Gastroesophageal sphincter (tissue), 4 donors: ENCODE results near the gene ZNF804B. TPM values are rescaled to one million over a fixed set of nuclear protein-coding genes. Genes with fewer than 3 reads are reported as not detected.

Source experiments
- ATAC-seq: fragments of 150-250 bp; one replicate; pipeline ENCODE4 v1.9.1; 2016; ENCODE audit warnings: mild to moderate bottlenecking, moderate library complexity
- H3K27ac ChIP-seq, 4 donors: fragments of 200-600 bp; sonication (generic) in 3 of 4; 1 replicate in 3 of 4; 2 replicates in 1 of 4; pipeline ENCODE4 v1.5.1; 2016 to 2019
- H3K27me3 ChIP-seq: fragments of 200-600 bp; sonication (generic); one replicate; pipeline ENCODE4 v1.5.1; 2019
- H3K36me3 ChIP-seq, 2 donors: fragments of 200-600 bp; sonication (generic); one replicate each; pipeline ENCODE4 v1.5.1; 2019; ENCODE audit warnings: control low read depth in 1 of 2
- H3K4me1 ChIP-seq, 3 donors: fragments of 200-600 bp; sonication (generic); 1 replicate in 2 of 3; 2 replicates in 1 of 3; pipeline ENCODE4 v1.5.1; 2016 to 2019; ENCODE audit warnings: control low read depth in 2 of 3
- H3K4me3 ChIP-seq, 2 donors: fragments of 200-600 bp; sonication (generic); one replicate each; pipeline ENCODE4 v1.5.1; 2019; ENCODE audit warnings: mild to moderate bottlenecking in 1 of 2, moderate library complexity in 1 of 2
- H3K9me3 ChIP-seq, 3 donors: fragments of 200-600 bp; sonication (generic); one replicate each; pipeline ENCODE4 v1.5.1; 2017 to 2019; ENCODE audit warnings: control low read depth in 2 of 3
- EP300 ChIP-seq: sonication (generic); formaldehyde crosslinking; IDR thresholded peaks from one replicate; pipeline ENCODE4 v1.6.1; 2017; ENCODE audit warnings: antibody characterized with exemption, mild to moderate bottlenecking
- POLR2A ChIP-seq, 2 donors: fragments of 450-650 bp; IDR thresholded peaks; one replicate each; pipeline ENCODE4 v1.6.1; 2017; ENCODE audit warnings: antibody characterized with exemption in 2 of 2, mild to moderate bottlenecking in 2 of 2, moderate library complexity in 1 of 2
- POLR2AphosphoS5 ChIP-seq: sonication (generic); formaldehyde crosslinking; IDR thresholded peaks from one replicate; pipeline ENCODE4 v1.6.1; 2017; ENCODE audit warnings: antibody characterized with exemption
- WGBS, 2 donors: methylation state at CpG; one replicate each; pipeline ENCODE4 v1.1.5; 2018; ENCODE audit warnings: low coverage in 1 of 2; 5-methylcytosine and 5-hydroxymethylcytosine counted together
- total RNA-seq, 4 donors: library from RNA; depleted of rRNA; stranded (reverse); fragments of >200 nt; gene quantifications; one replicate each; pipeline ENCODE4 v1.1.0, GENCODE V29; 2016
- TF ChIP-seq, protein P1 (sequence below), 4 experiments: fragments of 200-600 bp in 2 of 4; fragments of 450-650 bp in 2 of 4; sonication (generic) in 1 of 4; IDR thresholded peaks; one replicate each; pipeline ENCODE4 v1.5.1; 2017 to 2019; ENCODE audit warnings: antibody characterized with exemption in 4 of 4, mild to moderate bottlenecking in 2 of 4, moderate library complexity in 2 of 4

The ZNF804B gene
- total RNA-seq, 4 donors from 2014 or later: 0.13 TPM; not detected in 3

GRCh38 chr7:89067048-89067447, 307.5 kb downstream of the ZNF804B start:
- Histone ChIP-seq H3K27me3 (no peaks in the 10 kb centered on the region), H3K4me3 (no peak overlapping the region), H3K9me3 (no peaks in the 10 kb centered on the region), H3K27ac (no peak overlapping the region), H3K36me3 (no peaks in the 10 kb centered on the region), H3K4me1 (no peaks in the 10 kb centered on the region)
- TF ChIP-seq POLR2AphosphoS5 (no peak), POLR2A (IDR thresholded peaks at IDR 0.05) (no peak), EP300 (no peak)
- TF ChIP-seq, protein P1, sequence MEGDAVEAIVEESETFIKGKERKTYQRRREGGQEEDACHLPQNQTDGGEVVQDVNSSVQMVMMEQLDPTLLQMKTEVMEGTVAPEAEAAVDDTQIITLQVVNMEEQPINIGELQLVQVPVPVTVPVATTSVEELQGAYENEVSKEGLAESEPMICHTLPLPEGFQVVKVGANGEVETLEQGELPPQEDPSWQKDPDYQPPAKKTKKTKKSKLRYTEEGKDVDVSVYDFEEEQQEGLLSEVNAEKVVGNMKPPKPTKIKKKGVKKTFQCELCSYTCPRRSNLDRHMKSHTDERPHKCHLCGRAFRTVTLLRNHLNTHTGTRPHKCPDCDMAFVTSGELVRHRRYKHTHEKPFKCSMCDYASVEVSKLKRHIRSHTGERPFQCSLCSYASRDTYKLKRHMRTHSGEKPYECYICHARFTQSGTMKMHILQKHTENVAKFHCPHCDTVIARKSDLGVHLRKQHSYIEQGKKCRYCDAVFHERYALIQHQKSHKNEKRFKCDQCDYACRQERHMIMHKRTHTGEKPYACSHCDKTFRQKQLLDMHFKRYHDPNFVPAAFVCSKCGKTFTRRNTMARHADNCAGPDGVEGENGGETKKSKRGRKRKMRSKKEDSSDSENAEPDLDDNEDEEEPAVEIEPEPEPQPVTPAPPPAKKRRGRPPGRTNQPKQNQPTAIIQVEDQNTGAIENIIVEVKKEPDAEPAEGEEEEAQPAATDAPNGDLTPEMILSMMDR (IDR thresholded peaks at IDR 0.05): no peak
- no peak for ATAC-seq
- 55 to 73% methylated on average over 3 of the region's 3 CpGs for WGBS, 2 donors

DNA sequence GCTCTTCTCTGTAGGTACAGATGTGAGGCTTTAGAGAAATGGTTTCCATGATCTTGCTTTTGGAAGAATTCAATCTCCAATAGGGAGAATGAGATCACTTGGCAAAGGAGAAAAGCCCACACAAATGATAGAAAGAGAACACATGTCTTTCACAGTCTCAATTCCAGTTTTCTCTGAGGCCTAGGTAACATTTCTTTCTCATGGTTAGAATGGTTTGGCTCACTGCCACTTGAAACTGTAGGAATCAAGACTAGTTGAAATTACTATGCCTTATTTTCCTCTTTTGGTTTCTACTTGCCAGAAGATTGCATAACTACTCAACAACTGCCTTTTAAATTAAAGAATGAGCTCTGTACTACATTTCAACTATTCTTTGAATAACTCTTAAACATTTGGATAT, 312.6 kb downstream of the ZNF804B start:
- H3K4me1 ChIP-seq: no peaks in the 10 kb centered on the region
- no peak overlapping the region for H3K27ac ChIP-seq
- TF ChIP-seq, protein P1 (IDR thresholded peaks at IDR 0.05): no peak
- TF ChIP-seq EP300: no peak
- TF ChIP-seq POLR2A (IDR thresholded peaks at IDR 0.05): no peak
- TF ChIP-seq POLR2AphosphoS5: no peak
- no peaks in the 10 kb centered on the region for H3K36me3 ChIP-seq
- ATAC-seq: no peak
- H3K27me3 ChIP-seq: no peaks in the 10 kb centered on the region
- H3K4me3 ChIP-seq: no peak overlapping the region
- no peaks in the 10 kb centered on the region for H3K9me3 ChIP-seq

DNA sequence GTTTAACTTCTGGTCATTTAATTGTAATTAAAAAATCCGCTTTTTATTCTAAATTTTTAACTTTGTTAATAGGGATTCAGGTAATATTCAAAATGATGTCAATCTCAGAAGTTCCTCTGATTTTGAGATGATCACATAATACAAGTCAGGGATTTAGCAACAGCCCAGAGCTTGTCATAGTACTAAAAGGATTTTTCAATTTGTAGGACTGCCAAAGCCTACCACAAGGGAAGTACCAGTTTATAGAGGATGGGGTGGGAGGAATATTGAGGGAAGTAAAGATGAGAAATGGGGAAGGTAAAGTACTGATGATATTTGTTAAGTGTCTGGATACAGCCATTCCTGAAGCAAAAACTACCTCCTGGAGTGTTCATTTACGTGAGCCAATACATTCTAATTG, 314.3 kb downstream of the ZNF804B start:
- no peaks in the 10 kb centered on the region for H3K36me3 ChIP-seq
- no peaks in the 10 kb centered on the region for H3K27me3 ChIP-seq
- ATAC-seq: no peak
- 81 to 86% methylated on average over 2 of the region's 2 CpGs for WGBS, 2 donors
- H3K9me3 ChIP-seq: no peaks in the 10 kb centered on the region
- H3K27ac ChIP-seq: no peak overlapping the region
- H3K4me3 ChIP-seq: no peak overlapping the region
- TF ChIP-seq, protein P1 (IDR thresholded peaks at IDR 0.05): no peak
- H3K4me1 ChIP-seq: no peaks in the 10 kb centered on the region

- TF ChIP-seq, protein P1 (IDR thresholded peaks at IDR 0.05): no peak
- no peak for TF ChIP-seq POLR2A (IDR thresholded peaks at IDR 0.05)
- no peak for TF ChIP-seq EP300
- no peak for TF ChIP-seq POLR2AphosphoS5
- Histone ChIP-seq H3K27ac (no peak overlapping the region), H3K36me3 (no peaks in the 10 kb centered on the region), H3K27me3 (no peaks in the 10 kb centered on the region), H3K9me3 (no peaks in the 10 kb centered on the region), H3K4me3 (no peak overlapping the region), H3K4me1 (no peaks in the 10 kb centered on the region)
- ATAC-seq: no peak
- 54 to 57% methylated on average over 3 of the region's 3 CpGs for WGBS, 2 donors
Measured at GRCh38 chr7:89077992-89078391, 318.5 kb downstream of the ZNF804B start.

- Histone ChIP-seq H3K4me1 (no peaks in the 10 kb centered on the region), H3K27ac (no peak overlapping the region), H3K4me3 (no peak overlapping the region), H3K27me3 (no peaks in the 10 kb centered on the region), H3K9me3 (no peaks in the 10 kb centered on the region), H3K36me3 (no peaks in the 10 kb centered on the region)
- no peak for ATAC-seq
- WGBS, 2 donors: 86 to 94% methylated on average over 2 of the region's 2 CpGs
- no peak for TF ChIP-seq POLR2AphosphoS5
- TF ChIP-seq, protein P1 (IDR thresholded peaks at IDR 0.05): no peak
- no peak for TF ChIP-seq POLR2A (IDR thresholded peaks at IDR 0.05)
- TF ChIP-seq EP300: no peak
Measured at GRCh38 chr7:89085580-89085979, 326.1 kb downstream of the ZNF804B start.
